PC-9 (cell line): ENCODE measurements around the gene TPRG1.
A peak's percentile ranks its signal among the peaks of the same experiment; 100 is the strongest.

Experiments
- EZH2 ChIP-seq: fragments of 200-600 bp; sonication (generic); IDR thresholded peaks from 2 replicates; pipeline ENCODE4 v1.8.0; 2017; ENCODE audit warnings: antibody characterized with exemption, low read depth
- TF ChIP-seq, protein P1 (sequence below): fragments of 200-600 bp; sonication (generic); conservative IDR thresholded peaks from 2 replicates; pipeline ENCODE4 v1.6.1; 2017; ENCODE audit warnings: mixed run types, antibody characterized with exemption, mild to moderate bottlenecking, moderate library complexity

DNA sequence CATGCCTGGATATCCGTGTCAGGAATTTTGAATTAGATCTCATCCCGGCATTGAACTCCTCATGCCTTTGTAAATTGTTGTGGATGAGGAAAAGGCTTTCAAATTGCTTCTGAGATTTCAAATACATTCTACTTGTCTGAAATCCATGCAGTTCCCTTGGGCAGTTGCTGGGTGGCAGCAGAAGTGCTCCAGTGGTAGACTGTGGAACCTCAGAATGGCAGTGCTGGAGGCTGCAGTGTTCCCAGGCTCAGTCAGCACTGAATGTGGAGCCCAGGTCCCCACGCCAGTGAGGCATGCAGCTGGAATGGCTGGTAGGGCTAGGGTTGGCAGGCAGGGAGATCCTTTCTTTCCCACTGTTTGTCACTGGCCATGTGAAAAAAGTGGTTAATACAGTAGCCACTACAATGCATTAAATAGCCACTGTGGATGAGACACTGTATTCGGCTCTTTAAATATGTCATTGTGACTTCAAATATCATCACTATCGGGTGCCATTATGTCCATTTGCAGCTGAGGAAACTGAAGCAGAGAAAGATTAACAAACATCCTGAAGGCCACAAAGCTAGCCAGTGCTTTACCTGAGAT, 98.6 kb downstream of the TPRG1 start:
- TF ChIP-seq, protein P1, sequence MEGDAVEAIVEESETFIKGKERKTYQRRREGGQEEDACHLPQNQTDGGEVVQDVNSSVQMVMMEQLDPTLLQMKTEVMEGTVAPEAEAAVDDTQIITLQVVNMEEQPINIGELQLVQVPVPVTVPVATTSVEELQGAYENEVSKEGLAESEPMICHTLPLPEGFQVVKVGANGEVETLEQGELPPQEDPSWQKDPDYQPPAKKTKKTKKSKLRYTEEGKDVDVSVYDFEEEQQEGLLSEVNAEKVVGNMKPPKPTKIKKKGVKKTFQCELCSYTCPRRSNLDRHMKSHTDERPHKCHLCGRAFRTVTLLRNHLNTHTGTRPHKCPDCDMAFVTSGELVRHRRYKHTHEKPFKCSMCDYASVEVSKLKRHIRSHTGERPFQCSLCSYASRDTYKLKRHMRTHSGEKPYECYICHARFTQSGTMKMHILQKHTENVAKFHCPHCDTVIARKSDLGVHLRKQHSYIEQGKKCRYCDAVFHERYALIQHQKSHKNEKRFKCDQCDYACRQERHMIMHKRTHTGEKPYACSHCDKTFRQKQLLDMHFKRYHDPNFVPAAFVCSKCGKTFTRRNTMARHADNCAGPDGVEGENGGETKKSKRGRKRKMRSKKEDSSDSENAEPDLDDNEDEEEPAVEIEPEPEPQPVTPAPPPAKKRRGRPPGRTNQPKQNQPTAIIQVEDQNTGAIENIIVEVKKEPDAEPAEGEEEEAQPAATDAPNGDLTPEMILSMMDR, result peak; percentile 78
- TF ChIP-seq EZH2, result no peak
